ENCODE results near the gene KANSL1.
"Not testable (repeated sequence)": the region's sequence is repeated elsewhere in the genome, so short reads cannot be mapped to it uniquely, and the experiment has no call there.

The KANSL1 gene

DNA sequence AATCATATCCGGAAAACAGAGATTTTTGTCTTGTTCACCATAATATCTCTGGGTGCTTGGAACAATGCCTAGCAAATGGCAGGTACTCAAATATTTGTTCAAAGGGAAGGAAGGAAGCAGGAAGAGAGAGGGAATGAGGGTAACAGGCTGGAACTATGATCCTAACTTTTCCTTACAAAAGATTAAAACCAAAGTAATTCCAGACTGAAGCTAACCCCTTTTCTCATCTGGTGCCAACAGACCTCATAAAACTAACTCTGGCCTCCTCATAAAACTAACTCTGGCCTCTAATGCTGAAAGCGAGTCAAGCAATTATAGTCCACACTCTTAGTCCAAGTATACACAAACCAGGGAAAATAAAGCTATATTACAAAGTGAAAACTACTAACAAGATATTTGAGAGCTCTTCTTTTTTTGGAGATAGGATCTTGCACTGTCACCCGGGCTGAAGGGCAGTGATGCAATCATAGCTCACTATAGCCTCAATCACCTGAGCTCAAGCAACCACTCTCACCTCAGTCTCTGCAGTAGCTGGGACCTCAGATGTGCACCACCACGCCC, 84.6 kb downstream of the KANSL1 start:
- DNase-seq: no peak

DNA sequence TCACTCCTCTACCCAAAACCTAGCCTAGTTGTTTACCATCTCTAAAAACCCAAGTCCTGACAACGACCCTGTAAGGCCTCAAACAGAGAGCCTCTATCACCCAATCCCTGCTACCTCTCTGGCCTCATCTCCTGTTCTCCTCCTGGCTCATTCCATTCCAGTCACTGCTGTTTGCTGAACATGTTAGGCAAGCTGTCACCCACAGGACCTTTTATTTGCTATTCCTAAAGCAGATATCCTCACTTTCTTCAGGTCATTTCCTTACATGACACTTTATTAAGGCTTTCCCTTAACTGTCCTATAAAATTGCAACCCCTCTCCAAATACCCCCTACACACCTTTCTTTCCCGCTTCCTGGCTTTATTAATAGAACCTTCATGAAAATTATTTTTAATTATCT, 85.1 kb downstream of the KANSL1 start:
- no peak for DNase-seq

DNA sequence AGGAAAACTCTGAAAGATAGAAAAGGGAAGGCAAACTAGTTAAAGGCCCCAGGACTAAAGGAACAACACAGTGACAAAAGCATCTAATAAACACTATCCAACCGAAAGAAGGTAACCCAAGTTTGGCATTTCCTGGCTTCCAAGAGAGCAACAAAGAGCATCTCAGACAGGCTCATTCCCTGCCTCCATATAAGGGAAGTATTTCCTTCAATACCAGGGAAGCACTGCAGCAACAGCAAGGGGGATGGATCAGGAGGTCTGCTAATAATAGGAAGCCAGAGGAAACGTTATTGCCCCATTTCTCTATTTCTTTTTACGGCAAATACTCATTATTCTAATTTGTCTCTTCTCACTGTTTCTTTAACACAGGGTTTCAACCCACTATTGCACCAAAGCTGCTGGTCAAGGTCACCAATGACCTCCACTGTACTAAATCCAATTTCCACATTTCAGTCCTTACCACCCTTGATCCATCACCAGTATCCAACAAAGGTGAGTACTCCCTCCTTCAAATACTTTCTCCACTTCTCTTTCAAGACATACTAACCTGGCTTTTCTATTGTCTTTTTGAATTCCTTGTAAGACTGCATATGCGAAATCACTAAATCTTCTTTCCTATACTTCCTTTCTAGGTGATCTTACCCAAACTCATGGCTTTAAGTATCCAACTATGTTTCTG, 86.1 kb downstream of the KANSL1 start:
- no peak for DNase-seq

DNA sequence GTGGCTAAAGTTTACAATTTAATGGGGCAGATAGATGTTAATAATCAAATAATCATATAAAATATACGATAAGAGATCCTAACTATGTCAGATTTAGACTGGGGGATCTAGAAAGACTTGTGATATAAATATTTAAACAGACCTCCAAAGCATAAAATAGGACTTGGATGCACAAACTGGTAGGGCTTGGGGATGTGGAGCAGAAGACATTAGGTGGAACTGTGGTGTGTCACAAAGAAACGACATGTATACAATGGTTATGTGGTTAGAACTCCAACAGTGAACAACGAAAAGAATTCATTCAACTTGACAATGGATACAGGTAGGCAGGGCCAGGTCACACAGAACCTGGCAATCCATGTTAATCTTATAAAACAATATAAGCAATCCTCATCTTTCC, 90.4 kb downstream of the KANSL1 start:
- not testable (repeated sequence) for DNase-seq

DNA sequence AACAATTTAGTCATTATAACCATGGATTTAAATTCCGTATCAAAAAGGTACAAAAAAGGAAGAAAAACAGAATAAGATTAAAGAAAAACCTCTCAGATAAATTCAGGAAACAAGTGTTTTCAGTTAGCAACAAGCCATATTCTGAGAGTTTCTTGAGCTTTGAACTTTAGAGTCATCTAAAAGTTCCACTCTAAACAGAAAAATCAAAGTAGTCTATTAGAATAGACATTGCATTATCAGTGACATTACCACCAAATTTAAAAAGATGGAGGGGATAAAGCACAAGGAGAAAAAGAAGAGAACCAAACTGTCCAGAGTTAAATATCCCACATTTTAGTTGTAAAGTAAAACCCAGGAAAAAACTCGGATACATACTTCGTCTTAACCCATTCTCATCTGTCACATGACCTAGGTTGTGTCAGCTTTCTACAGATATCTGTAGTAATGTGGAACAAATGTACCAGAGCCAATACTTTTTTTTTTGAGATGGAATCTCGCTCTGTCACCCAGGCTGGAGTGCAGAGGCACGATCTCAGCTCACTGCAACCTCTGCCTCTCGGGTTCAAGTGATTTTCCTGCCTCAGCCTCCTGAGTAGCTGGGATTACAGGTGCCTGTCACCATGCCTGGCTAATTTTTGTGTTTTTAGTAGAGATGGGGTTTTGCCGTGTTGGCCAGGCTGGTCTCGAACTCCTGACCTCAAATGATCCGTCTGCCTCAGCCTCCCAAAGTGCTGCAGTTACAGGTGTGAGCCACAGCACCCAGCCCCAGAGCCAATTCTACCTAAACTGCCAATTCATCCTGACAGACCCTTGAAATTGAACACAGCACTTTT, 91.2 kb downstream of the KANSL1 start:
- DNase-seq: not testable (repeated sequence)

DNA sequence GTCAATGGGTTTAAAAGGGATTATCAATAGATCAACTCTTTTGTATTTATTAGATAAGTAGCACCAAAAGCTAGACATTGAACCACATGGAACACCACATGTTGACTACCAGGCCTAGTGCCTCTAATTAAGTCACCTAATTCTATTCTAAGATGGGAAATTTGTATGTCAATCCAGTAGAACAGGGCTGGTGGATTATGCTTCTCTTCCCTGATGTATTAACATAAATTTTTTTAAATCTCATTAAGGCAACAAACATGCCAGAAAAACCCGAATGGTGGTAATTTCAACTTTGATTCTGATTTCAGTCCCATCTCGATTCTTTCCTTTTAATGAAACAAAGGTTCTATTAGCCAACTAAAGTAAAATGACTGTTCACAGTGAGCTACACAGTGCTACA, 92.6 kb downstream of the KANSL1 start:
- no peak for DNase-seq

DNA sequence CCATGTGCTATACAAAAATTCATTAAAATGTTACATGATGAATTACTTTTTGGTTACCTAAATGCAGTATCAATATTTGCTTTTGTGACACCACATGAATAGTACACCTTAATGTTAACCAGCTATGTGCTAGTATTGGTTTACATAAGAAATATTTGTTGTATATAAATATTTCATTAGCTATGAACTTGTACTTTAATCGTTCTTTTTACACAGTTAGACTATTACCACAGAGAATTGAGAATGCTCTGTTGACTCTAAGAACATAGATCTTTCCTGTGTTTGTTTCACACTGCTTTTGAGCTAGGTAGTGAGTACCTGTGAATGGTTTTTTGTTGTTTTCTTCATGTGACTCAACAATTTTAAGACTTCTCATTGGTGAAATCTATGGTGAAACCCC, 93.4 kb downstream of the KANSL1 start:
- DNase-seq: no peak

DNA sequence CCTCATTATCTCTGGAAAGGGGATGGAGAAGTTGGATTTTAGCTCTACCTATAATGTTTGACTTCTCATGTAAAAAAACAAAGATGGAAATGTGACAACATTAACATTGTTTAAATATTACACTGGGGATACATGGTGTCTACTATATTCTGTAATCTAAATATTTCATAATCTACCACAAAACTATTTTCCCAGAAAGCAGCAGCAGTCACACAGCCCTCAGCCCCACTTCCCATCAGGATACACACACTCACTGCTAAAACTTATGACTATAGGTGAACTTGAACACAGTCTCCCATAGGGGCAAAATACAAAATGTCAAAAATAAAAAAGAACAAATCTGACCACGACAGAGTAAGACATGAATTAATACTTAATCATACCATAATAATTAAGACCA, 95.7 kb downstream of the KANSL1 start:
- DNase-seq: no peak

DNA sequence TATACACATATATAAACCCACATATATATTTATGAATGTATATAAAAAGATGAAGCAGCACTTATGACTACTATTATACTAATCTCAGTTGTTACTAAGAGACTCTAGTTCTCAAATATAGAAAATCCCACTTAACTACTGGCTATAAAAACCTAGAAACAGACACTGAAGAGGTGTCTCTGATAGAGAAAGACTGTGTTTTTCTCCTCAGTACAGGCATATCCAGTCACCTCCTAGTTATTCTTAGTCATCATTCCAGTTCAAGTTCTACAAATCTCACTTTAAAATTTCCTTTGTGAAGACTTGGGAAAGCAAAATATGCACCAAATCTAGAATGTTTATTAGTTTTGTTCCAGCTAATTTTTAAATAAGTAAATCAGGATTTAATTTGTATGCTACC, 100.2 kb downstream of the KANSL1 start:
- no peak for DNase-seq

DNA sequence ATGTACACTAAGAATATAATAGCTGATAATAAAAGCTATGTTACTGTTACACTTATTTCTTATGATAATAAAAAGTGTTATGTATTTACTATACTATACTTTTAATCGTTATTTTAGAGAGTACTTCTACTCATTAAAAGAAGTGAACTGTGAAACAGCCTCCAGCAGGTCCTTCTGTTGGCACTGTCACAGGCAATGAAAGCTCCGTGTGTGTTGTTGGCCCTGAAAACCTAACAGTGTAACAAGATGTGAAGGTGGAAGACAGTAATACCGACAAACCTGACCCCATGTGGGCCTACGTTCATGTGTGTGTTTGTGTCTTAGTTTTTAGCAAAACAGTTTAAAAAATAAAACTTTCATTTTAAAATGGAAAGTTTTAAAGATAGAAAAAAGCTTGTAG, 102.4 kb downstream of the KANSL1 start:
- no peak for DNase-seq

DNA sequence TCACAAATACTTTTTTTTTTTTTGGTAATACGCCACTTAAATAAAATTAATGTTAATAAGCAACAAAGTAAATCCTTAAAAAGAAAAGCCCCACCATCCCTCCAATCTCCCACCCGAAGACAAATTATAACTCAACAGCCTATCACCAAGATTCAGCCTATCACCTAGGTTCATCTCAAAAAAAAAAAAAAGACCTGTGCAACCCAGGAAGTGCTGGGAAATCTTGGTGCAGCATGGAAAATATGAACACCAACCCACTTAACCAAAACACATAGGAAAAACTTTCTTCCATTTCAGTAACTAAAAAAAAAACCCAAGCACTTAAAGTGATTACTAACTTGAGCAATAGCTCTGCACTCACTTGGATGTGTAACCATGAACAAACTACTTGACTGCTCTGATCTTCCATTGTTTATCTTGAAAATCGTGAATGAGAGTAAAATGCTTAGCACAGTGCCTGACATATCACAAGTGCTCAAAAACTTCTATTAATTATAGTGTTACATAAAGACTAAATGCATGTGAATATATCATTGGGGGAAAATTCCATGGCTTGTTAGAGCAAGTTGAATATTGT, 103.8 kb downstream of the KANSL1 start:
- DNase-seq: no peak

DNA sequence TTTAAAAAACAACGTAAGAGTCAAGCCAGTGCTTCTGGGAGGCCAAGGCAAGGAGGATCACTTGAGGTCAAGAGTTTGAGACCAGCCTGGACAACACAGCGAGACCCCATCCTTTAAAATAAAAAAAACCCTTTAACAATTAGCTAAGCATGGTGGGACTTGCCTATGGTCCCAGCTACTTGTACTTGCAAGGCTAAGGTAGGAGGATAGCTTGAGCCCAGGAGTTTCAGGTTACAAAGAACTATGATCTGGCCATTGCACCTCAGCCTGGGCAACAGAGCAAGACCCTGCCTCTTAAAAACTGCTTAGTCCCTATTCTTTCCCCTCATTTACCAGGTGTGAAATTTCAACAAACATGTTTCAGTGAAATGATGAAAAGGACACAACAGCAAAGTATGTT, 104.6 kb downstream of the KANSL1 start:
- DNase-seq: no peak

DNA sequence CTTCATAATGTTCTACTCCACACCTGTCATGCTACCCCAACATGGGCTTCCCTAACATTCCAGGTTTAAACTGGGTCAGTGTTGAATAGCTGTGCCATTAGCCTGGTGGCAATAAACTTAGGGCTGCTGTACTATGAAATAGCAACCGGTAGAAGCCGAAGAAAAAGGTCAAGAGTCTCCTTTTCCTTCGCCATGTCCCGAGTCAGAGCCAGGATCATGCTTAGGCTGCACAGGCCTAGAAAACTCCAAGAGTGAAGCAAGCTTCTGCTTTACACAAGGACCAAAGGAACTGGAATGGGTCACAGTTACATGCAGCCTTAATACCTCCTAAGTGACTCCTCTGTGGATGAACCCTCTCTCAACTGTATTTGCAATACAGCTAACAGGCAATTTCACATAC, 105.4 kb downstream of the KANSL1 start:
- DNase-seq: not testable (repeated sequence)

DNA sequence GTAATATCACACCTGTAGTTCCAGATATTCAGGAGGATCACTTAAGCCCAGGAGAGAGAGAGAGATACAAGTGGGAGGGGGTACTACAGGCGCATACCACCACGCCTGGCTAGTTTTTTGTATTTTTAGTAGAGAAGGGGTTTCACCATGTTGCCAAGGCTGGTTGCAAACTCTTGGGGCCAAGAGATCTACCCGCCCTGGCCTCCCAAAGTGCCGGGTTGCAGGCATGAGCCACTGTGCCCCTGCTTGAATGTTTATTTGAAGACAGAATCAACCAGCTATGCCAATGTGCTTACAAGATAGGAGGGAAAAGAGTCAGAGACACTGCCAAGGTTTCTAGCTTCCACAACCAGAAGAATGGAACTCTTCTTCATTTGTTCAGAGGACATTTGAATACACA, 106.4 kb downstream of the KANSL1 start:
- no peak for DNase-seq

DNA sequence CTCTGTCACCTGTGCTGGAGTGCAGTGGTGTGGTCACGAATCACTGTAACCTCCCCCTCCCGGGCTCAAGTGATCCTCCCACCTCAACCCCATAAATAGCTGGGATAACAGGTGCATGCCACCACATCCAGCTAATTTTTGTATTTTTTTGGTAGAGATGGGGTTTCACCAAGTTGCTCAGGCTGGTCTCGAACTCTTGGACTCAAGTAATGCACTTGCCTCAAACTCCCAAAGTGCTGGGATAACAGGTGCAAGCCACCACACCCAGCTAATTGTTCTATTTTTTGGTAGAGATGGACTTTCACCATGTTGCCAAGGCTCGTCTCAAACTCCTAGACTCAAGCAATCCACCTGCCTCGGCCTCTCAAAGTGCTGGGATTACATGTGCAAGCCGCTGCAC, 107.7 kb downstream of the KANSL1 start:
- DNase-seq: no peak

DNA sequence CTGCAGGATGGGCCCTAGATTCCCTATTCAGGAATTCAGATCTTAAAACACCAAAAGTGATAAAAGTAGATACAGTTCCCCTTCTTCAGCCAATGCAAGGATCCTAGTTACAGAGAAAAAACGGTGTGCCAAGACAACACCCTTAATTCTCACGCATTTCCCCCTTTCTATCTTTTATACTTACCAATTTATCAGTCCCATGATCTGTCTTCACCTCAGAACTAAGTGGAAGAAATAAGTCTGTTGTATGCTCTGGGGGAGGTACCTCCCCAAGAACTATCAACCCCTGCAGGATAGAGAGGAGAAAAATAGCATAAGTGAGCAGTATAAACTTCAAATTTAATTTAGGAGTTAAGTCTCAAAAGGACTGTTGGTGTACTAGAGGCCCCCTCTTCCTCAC, 111.0 kb downstream of the KANSL1 start:
- DNase-seq: no peak

DNA sequence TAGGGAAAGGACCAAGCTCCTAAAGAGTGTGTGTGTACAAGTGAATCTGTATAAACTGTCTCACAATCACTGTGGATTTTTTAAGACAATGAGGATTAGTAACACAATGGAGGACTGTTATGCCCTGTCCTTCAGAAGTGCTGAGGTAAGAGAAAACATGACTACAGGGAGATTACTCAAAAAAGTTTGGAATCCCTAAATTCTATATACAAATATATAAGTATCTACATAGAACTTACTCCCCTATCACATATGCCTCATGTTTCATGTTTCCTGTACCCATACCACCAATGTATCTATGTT, 112.3 kb downstream of the KANSL1 start:
- DNase-seq: no peak

DNA sequence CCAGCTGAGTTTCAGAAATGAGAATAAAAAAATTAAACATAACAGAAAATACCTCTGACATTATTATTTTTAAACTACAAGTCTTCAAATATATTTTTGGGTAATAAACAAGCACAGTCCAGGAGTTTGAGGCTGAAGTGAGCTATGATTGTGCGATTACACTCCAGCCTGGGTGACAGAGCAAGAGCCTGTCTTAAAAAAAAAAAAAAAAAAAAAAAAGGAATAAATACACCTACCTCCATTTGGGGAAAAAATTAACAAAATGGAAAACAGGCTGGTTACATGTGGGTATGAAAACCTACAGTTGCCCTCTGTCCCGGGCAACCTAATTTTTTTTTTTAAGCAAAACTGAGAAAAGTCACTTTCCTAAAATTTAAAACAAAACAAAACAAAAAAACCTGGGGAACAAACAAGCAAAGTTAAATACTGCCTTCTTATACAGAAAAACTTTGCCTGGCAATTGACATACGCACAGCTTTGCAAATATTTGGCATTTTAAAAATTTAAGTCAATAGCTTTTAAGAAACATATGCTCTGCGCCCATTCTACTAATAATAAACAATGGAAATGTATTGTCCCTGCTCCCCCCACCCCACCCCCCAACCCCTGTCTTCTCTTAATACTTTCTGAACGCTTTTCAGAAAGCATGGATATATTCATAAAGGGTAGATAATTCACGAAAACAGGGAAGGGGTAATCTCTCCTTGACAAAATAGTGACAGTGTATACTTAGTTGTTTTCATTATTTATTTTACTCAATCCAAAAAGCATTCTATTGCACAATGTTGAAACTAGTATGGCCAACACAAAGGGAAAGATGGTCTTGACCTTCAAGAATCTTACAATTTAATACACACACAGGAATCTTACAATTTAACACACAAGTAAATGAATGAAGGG, 112.9 kb downstream of the KANSL1 start:
- no peak for DNase-seq

DNA sequence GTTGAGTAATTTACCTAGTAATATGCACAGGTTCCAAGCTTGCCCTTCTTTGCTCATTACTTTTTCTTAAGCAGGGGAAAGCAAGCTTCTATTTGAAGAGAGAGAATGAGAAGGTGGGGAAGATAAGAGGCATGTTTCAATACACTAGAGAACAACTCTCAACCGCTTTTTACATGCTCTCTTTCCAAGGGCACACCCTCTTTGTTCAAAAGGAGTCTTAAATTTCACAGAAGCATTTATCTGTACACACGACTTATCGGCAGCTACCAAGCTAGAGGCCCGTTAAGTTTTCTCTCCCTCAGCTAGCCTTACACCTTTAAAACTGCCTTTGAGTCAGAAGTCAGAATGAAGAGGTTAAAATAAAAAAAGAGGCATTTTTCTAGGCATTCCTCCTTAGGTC, 114.6 kb downstream of the KANSL1 start:
- DNase-seq: peak; percentile 64

DNA sequence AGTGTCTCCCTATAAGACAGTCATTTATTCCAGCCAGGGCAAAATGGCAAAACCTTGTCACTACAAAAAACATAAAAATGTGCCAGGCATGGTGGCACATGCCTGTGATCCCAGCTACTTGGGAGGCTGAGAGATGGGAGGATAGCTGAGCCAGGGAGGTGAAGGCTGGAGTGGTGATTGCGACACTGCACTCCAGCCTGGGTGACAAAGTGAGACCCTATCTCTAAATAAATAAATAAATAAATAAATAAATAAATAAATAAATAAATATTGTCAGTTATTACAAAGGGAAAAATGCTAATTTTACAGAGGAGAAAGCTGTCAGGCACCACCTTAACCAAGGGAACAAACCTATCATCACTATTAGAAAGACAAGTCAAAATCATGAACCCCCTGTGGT, 118.7 kb downstream of the KANSL1 start:
- DNase-seq: no peak

DNA sequence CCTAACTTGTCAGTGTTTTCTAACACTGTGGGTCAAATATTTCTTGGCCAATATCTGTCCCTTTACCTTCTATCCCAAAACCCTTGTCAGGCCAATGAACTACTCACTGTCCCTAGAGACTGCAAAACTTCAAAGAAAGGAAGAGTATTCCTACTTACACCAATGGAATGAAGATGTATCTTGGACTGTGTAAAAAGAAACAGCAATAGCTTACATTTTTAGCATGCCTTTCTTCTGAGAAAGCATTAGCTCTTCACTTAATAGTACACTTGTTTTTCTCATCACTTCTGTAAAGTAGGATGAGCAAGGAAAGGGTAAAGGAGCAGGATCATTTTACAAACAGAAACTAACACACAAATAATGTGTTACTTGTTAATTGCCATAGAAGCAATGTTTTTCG, 120.2 kb downstream of the KANSL1 start:
- DNase-seq: no peak

DNA sequence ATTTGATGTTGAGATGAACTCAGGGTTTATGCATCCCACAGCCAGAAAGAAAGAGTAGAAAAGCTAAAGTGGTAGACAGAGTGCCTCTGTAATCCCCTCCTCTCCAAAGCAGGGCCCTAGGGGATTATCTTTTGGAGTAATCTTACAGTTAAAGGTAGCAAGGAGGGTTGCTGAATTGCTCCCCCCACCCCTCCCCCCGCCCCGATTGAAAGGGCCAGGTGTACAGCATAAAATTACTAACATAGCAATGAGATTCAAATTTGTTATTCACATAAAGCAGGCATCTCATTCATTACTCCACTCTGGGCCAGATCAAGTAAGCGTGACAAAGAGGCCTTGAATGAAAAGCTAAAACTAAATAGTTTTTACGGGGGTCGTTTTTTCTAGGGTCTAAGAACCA, 121.4 kb downstream of the KANSL1 start:
- DNase-seq: peak; percentile 77

DNA sequence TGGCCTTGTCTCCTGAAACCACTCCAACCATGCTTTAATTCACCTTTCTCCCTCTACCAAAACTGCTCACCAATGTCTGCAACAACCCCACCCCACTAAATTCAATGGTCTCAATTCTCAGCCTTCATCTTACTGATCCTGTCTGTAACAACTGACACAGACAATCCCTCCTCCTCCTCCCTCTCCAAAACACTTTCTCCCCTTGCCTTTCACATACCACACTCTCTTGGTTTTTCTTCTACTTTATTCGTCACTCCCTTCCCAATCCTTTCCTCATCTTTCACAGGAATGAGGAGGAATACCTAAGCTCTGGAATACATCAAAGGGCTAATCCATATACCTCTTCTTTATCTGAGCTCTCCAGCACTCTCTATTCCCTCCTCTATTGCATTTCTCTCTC, 128.8 kb downstream of the KANSL1 start:
- no peak for DNase-seq
